Measurements from ENCODE around the gene CELF2. TPM values are rescaled to one million over a fixed set of nuclear protein-coding genes. Genes with fewer than 3 reads are reported as not detected.

CELF2 gene
- total RNA-seq, 1 donor from 2014 or later = 31.6 TPM

DNA sequence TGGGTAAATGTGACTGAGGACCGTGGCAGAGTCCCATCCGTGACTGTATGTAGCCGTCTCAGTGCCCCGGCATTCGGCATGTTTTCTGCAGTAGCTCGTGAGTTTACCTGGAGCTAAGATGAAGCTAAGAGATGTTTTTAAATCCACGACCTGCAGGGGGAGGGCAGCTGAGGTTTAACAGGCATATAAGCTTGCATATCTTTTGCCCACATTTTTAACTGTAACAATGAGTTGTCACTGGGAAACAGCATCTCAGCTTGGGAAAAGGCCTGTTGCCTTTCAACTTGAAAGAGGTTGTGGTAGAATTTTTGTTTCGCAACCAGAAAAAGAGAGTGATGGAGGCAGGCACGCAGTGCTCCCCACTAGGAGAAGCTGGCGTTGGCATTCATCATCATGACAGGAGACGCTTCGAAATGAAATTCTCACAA is 77.7 kb downstream of the CELF2 start:
- Mint-ChIP-seq H3K4me1 (peaks cover 14% of the 10 kb centered on the region), H3K4me3 (no peak overlapping the region), H3K27ac (no peak overlapping the region), H3K36me3 (peaks cover 2% of the 10 kb centered on the region), H3K9me3 (peaks cover 10% of the 10 kb centered on the region), H3K27me3 (ENCODE audit: insufficient read depth, low read depth) (no peaks in the 10 kb centered on the region)
- Histone ChIP-seq H3K4me1 (peaks cover 25% of the 10 kb centered on the region), H3K36me3 (no peaks in the 10 kb centered on the region), H3K4me3 (no peak overlapping the region), H3K79me2 (ENCODE audit: low read depth) (peaks cover 6% of the 10 kb centered on the region), H3K9ac (no peak overlapping the region), H3K27ac (no peak overlapping the region), H3K27me3 (no peaks in the 10 kb centered on the region), H3K9me3 (ENCODE audit: low read depth) (no peaks in the 10 kb centered on the region), H2AFZ (replicated peaks) (no peak overlapping the region), H3K4me2 (no peak overlapping the region), H4K20me1 (ENCODE audit: low read depth) (no peaks in the 10 kb centered on the region), H3F3A (ENCODE audit: low read depth) (peaks cover 15% of the 10 kb centered on the region)
- DNase-seq (ENCODE audit: low spot score) = no peak
- TF ChIP-seq, protein P1, sequence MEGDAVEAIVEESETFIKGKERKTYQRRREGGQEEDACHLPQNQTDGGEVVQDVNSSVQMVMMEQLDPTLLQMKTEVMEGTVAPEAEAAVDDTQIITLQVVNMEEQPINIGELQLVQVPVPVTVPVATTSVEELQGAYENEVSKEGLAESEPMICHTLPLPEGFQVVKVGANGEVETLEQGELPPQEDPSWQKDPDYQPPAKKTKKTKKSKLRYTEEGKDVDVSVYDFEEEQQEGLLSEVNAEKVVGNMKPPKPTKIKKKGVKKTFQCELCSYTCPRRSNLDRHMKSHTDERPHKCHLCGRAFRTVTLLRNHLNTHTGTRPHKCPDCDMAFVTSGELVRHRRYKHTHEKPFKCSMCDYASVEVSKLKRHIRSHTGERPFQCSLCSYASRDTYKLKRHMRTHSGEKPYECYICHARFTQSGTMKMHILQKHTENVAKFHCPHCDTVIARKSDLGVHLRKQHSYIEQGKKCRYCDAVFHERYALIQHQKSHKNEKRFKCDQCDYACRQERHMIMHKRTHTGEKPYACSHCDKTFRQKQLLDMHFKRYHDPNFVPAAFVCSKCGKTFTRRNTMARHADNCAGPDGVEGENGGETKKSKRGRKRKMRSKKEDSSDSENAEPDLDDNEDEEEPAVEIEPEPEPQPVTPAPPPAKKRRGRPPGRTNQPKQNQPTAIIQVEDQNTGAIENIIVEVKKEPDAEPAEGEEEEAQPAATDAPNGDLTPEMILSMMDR (IDR thresholded peaks at IDR 0.05) = peak; percentile 37
- TF ChIP-seq EZH2 (IDR thresholded peaks at IDR 0.05) = no peak

DNA sequence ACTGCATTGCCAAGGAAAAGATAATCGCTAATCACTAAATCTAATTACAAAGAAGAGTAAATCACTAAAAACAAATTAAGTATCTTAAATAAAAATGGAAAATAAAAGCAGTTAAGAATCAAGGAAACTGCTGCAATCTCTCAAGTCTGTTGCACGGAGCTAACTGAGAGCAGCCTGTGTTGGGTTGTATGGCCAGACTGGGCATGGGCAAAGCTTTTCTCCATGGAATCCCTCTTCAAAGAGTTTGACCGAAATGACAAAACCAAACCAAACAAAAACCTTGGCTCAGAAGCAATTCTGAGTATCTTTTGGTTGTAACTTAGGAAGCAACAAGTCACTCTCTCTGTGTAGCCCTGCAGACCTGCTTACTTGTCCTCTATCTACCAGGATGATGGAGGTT is 78.8 kb downstream of the CELF2 start:
- no peaks in the 10 kb centered on the region for H3K36me3 ChIP-seq
- H2AFZ ChIP-seq (replicated peaks) = no peak overlapping the region
- no peak for TF ChIP-seq EZH2phosphoT487 (IDR thresholded peaks at IDR 0.05)
- TF ChIP-seq, protein P1 (IDR thresholded peaks at IDR 0.05) = no peak
- no peak for TF ChIP-seq EZH2 (IDR thresholded peaks at IDR 0.05)
- DNase-seq (ENCODE audit: low spot score) = no peak
- no peaks in the 10 kb centered on the region for H3K9me3 ChIP-seq (ENCODE audit: low read depth)
- no peaks in the 10 kb centered on the region for H3K27me3 Mint-ChIP-seq (ENCODE audit: insufficient read depth, low read depth)
- no peak overlapping the region for H3K4me3 ChIP-seq
- no peaks in the 10 kb centered on the region for H3K27me3 ChIP-seq
- peak overlapping the region; percentile 52 for H3K4me2 ChIP-seq
- H3K9me3 Mint-ChIP-seq = peaks cover 10% of the 10 kb centered on the region
- H3K79me2 ChIP-seq (ENCODE audit: low read depth) = peaks cover 6% of the 10 kb centered on the region
- H3K4me1 Mint-ChIP-seq = peaks cover 14% of the 10 kb centered on the region
- H3K27ac Mint-ChIP-seq = no peak overlapping the region
- H3K36me3 Mint-ChIP-seq = peaks cover 2% of the 10 kb centered on the region
- peaks cover 15% of the 10 kb centered on the region for H3F3A ChIP-seq (ENCODE audit: low read depth)
- no peaks in the 10 kb centered on the region for H4K20me1 ChIP-seq (ENCODE audit: low read depth)
- H3K4me1 ChIP-seq = peaks cover 25% of the 10 kb centered on the region
- no peak overlapping the region for H3K27ac ChIP-seq
- no peak overlapping the region for H3K4me3 Mint-ChIP-seq
- no peak overlapping the region for H3K9ac ChIP-seq

GRCh38 chr10:11097686-11098085 is 80.0 kb downstream of the CELF2 start:
- no peaks in the 10 kb centered on the region for H3K9me3 ChIP-seq (ENCODE audit: low read depth)
- H3K36me3 ChIP-seq = no peaks in the 10 kb centered on the region
- peaks cover 10% of the 10 kb centered on the region for H3K9me3 Mint-ChIP-seq
- peaks cover 6% of the 10 kb centered on the region for H3K79me2 ChIP-seq (ENCODE audit: low read depth)
- no peak overlapping the region for H3K4me2 ChIP-seq
- peaks cover 2% of the 10 kb centered on the region for H3K36me3 Mint-ChIP-seq
- no peak overlapping the region for H3K27ac ChIP-seq
- no peak overlapping the region for H3K9ac ChIP-seq
- peaks cover 25% of the 10 kb centered on the region for H3K4me1 ChIP-seq
- no peaks in the 10 kb centered on the region for H4K20me1 ChIP-seq (ENCODE audit: low read depth)
- TF ChIP-seq, protein P1 (IDR thresholded peaks at IDR 0.05) = no peak
- TF ChIP-seq EZH2 (IDR thresholded peaks at IDR 0.05) (no peak), EZH2phosphoT487 (IDR thresholded peaks at IDR 0.05) (no peak)
- no peak overlapping the region for H3K27ac Mint-ChIP-seq
- H3K4me3 ChIP-seq = no peak overlapping the region
- no peak overlapping the region for H2AFZ ChIP-seq (replicated peaks)
- no peaks in the 10 kb centered on the region for H3K27me3 ChIP-seq
- no peak for DNase-seq (ENCODE audit: low spot score)
- peaks cover 15% of the 10 kb centered on the region for H3F3A ChIP-seq (ENCODE audit: low read depth)
- no peak overlapping the region for H3K4me3 Mint-ChIP-seq
- H3K27me3 Mint-ChIP-seq (ENCODE audit: insufficient read depth, low read depth) = no peaks in the 10 kb centered on the region
- peaks cover 14% of the 10 kb centered on the region for H3K4me1 Mint-ChIP-seq
